HEK293 (cell line): ENCODE data around the gene SLC46A2.

Source experiments
- KLF10 ChIP-seq: fragments of 450-650 bp; IDR thresholded peaks from 2 replicates; pipeline ENCODE4 v1.5.1; 2018; ENCODE audit warnings: missing biosample characterization, mild to moderate bottlenecking, missing genetic modification characterization
- MYNN ChIP-seq: fragments of 450-650 bp; formaldehyde crosslinking; IDR thresholded peaks from 2 replicates; pipeline ENCODE4 v1.5.1; 2016; ENCODE audit warnings: missing biosample characterization, missing genetic modification characterization, borderline replicate concordance
- ZNF121 ChIP-seq: fragments of 450-650 bp; formaldehyde crosslinking; IDR thresholded peaks from 2 replicates; pipeline ENCODE4 v1.5.1; 2016; ENCODE audit warnings: missing biosample characterization, missing genetic modification characterization
- TF ChIP-seq, protein P1 (sequence below): fragments of 450-650 bp; formaldehyde crosslinking; IDR thresholded peaks from 2 replicates; pipeline ENCODE4 v1.5.1; 2016; ENCODE audit warnings: missing biosample characterization, missing genetic modification characterization
- TF ChIP-seq, protein P2 (sequence below): fragments of 450-650 bp; formaldehyde crosslinking; IDR thresholded peaks from 2 replicates; pipeline ENCODE4 v1.5.1; 2016; ENCODE audit warnings: missing biosample characterization, missing genetic modification characterization
- TF ChIP-seq, protein P3 (sequence below): fragments of 450-650 bp; formaldehyde crosslinking; IDR thresholded peaks from 2 replicates; pipeline ENCODE4 v1.5.1; 2016; ENCODE audit warnings: missing biosample characterization, missing genetic modification characterization

DNA sequence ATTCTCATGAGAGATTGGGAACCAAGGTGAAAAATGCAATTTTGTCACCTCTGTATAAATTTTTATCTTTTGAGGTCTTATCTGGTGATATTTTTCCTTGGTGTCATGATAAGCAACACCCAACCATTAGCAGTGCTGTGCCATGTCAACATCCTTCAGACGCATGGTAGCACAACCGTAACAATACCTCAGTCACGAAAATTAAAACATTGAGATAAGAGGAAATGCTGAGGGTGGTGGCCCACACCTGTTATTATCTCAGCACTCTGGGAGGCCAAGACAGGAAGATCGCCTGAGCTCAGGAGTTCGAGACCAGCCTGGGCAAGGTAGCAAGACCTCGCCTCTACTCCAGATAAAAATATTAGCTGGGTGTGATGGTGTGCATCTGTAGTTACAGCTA is 32.7 kb downstream of the SLC46A2 start:
- TF ChIP-seq ZNF121 (tag by site-specific recombination) (no peak), KLF10 (tag by site-specific recombination) (no peak), MYNN (tag by site-specific recombination) (no peak)
- TF ChIP-seq, protein P1, sequence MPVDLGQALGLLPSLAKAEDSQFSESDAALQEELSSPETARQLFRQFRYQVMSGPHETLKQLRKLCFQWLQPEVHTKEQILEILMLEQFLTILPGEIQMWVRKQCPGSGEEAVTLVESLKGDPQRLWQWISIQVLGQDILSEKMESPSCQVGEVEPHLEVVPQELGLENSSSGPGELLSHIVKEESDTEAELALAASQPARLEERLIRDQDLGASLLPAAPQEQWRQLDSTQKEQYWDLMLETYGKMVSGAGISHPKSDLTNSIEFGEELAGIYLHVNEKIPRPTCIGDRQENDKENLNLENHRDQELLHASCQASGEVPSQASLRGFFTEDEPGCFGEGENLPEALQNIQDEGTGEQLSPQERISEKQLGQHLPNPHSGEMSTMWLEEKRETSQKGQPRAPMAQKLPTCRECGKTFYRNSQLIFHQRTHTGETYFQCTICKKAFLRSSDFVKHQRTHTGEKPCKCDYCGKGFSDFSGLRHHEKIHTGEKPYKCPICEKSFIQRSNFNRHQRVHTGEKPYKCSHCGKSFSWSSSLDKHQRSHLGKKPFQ (tag by site-specific recombination) = no peak
- TF ChIP-seq, protein P2, sequence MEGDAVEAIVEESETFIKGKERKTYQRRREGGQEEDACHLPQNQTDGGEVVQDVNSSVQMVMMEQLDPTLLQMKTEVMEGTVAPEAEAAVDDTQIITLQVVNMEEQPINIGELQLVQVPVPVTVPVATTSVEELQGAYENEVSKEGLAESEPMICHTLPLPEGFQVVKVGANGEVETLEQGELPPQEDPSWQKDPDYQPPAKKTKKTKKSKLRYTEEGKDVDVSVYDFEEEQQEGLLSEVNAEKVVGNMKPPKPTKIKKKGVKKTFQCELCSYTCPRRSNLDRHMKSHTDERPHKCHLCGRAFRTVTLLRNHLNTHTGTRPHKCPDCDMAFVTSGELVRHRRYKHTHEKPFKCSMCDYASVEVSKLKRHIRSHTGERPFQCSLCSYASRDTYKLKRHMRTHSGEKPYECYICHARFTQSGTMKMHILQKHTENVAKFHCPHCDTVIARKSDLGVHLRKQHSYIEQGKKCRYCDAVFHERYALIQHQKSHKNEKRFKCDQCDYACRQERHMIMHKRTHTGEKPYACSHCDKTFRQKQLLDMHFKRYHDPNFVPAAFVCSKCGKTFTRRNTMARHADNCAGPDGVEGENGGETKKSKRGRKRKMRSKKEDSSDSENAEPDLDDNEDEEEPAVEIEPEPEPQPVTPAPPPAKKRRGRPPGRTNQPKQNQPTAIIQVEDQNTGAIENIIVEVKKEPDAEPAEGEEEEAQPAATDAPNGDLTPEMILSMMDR (tag by site-specific recombination) = no peak
- TF ChIP-seq, protein P3, sequence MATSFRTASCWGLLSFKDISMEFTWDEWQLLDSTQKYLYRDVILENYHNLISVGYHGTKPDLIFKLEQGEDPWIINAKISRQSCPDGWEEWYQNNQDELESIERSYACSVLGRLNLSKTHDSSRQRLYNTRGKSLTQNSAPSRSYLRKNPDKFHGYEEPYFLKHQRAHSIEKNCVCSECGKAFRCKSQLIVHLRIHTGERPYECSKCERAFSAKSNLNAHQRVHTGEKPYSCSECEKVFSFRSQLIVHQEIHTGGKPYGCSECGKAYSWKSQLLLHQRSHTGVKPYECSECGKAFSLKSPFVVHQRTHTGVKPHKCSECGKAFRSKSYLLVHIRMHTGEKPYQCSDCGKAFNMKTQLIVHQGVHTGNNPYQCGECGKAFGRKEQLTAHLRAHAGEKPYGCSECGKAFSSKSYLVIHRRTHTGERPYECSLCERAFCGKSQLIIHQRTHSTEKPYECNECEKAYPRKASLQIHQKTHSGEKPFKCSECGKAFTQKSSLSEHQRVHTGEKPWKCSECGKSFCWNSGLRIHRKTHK (tag by site-specific recombination) = no peak
